ENCODE measurements around the gene SMPD1.

GRCh38 chr11:6400431-6401345 is 10.4 kb downstream of the SMPD1 start:
- no peak for TF ChIP-seq CTCF (IDR thresholded peaks at IDR 0.05)
- TF ChIP-seq POLR2A (IDR thresholded peaks at IDR 0.05), result no peak
